ENCODE measurements around the gene KIAA1210. TPM values are rescaled to one million over a fixed set of nuclear protein-coding genes. Genes with fewer than 3 reads are reported as not detected.

Gene KIAA1210
- total and polyA plus RNA-seq, 2 donors from 2014 or later, result 0.03 TPM; not detected in 1

- TF ChIP-seq CTCF (IDR thresholded peaks at IDR 0.05; ENCODE audit: borderline replicate concordance, extremely low read depth, insufficient read depth), result no peak
- no peaks in the 10 kb centered on the region for H3K36me3 ChIP-seq (ENCODE audit: control insufficient read depth in 2 of 3, insufficient read depth in 3 of 3, low read length in 3 of 3)
- no peak overlapping the region for H3K27ac ChIP-seq (ENCODE audit: low read depth in 2 of 2, low read length in 2 of 2)
- no peak overlapping the region for H3K9ac ChIP-seq (ENCODE audit: low read length in 3 of 3)
- H3K4me1 ChIP-seq (ENCODE audit: control insufficient read depth in 2 of 3, insufficient read depth in 2 of 3, low read depth in 1 of 3, low read length in 3 of 3), result no peaks in the 10 kb centered on the region
- H3K27me3 ChIP-seq (ENCODE audit: control insufficient read depth, insufficient read depth, low read length), result no peaks in the 10 kb centered on the region
- no peak overlapping the region for H3K4me3 ChIP-seq (ENCODE audit: low read length in 3 of 3)
- intact Hi-C loops (cut with DNase I), result no loop called here
- FAIRE-seq, result no peak
- peak in 1 of 5 donors; percentile 3 for DNase-seq
- no peaks in the 10 kb centered on the region for H3K9me3 ChIP-seq (ENCODE audit: control insufficient read depth in 2 of 3, insufficient read depth in 1 of 3, low read length in 3 of 3)
Measured at GRCh38 chrX:119087121-119087520, 40.5 kb downstream of the KIAA1210 start.

- DNase-seq, result no peak
- Histone ChIP-seq H3K27me3 (ENCODE audit: control insufficient read depth, insufficient read depth, low read length) (no peaks in the 10 kb centered on the region), H3K4me3 (ENCODE audit: low read length in 3 of 3) (no peak overlapping the region), H3K36me3 (ENCODE audit: control insufficient read depth in 2 of 3, insufficient read depth in 3 of 3, low read length in 3 of 3) (no peaks in the 10 kb centered on the region), H3K9ac (ENCODE audit: low read length in 3 of 3) (no peak overlapping the region), H3K27ac (ENCODE audit: low read depth in 2 of 2, low read length in 2 of 2) (no peak overlapping the region), H3K4me1 (ENCODE audit: control insufficient read depth in 2 of 3, insufficient read depth in 2 of 3, low read depth in 1 of 3, low read length in 3 of 3) (no peaks in the 10 kb centered on the region), H3K9me3 (ENCODE audit: control insufficient read depth in 2 of 3, insufficient read depth in 1 of 3, low read length in 3 of 3) (no peaks in the 10 kb centered on the region)
- TF ChIP-seq CTCF (IDR thresholded peaks at IDR 0.05; ENCODE audit: borderline replicate concordance, extremely low read depth, insufficient read depth), result no peak
- no peak for FAIRE-seq
- intact Hi-C loops (cut with DNase I), result no loop called here
Measured at GRCh38 chrX:119084766-119085165, 42.8 kb downstream of the KIAA1210 start.

- DNase-seq (no peak), FAIRE-seq (no peak)
- Histone ChIP-seq H3K9me3 (ENCODE audit: control insufficient read depth in 2 of 3, insufficient read depth in 1 of 3, low read length in 3 of 3) (no peaks in the 10 kb centered on the region), H3K27me3 (ENCODE audit: control insufficient read depth, insufficient read depth, low read length) (no peaks in the 10 kb centered on the region), H3K27ac (ENCODE audit: low read depth in 2 of 2, low read length in 2 of 2) (no peak overlapping the region), H3K4me1 (ENCODE audit: control insufficient read depth in 2 of 3, insufficient read depth in 2 of 3, low read depth in 1 of 3, low read length in 3 of 3) (no peaks in the 10 kb centered on the region), H3K36me3 (ENCODE audit: control insufficient read depth in 2 of 3, insufficient read depth in 3 of 3, low read length in 3 of 3) (no peaks in the 10 kb centered on the region), H3K4me3 (ENCODE audit: low read length in 3 of 3) (no peak overlapping the region), H3K9ac (ENCODE audit: low read length in 3 of 3) (no peak overlapping the region)
- intact Hi-C loops (cut with DNase I), result no loop called here
- no peak for TF ChIP-seq CTCF (IDR thresholded peaks at IDR 0.05; ENCODE audit: borderline replicate concordance, extremely low read depth, insufficient read depth)
Measured at GRCh38 chrX:119082278-119082677, 45.3 kb downstream of the KIAA1210 start.

Measured in kidney (tissue), 14 donors.